GM21515 (cell line): ENCODE data around the gene PDE9A.

Source experiments
- ATAC-seq: cut with Tn5 transposase; IDR thresholded peaks from one replicate; pipeline ENCODE4 v1.9.1; 2021; ENCODE audit not compliant: unreplicated experiment

PDE9A gene

GRCh38 chr21:42670058-42670880 lies 16.8 kb downstream of the PDE9A start:
- ATAC-seq: no peak

- no peak for ATAC-seq
Observed at GRCh38 chr21:42670884-42671283, 17.5 kb downstream of the PDE9A start.

GRCh38 chr21:42671778-42672593 lies 18.6 kb downstream of the PDE9A start:
- no peak for ATAC-seq

GRCh38 chr21:42672699-42673458 lies 19.5 kb downstream of the PDE9A start:
- no peak for ATAC-seq

DNA sequence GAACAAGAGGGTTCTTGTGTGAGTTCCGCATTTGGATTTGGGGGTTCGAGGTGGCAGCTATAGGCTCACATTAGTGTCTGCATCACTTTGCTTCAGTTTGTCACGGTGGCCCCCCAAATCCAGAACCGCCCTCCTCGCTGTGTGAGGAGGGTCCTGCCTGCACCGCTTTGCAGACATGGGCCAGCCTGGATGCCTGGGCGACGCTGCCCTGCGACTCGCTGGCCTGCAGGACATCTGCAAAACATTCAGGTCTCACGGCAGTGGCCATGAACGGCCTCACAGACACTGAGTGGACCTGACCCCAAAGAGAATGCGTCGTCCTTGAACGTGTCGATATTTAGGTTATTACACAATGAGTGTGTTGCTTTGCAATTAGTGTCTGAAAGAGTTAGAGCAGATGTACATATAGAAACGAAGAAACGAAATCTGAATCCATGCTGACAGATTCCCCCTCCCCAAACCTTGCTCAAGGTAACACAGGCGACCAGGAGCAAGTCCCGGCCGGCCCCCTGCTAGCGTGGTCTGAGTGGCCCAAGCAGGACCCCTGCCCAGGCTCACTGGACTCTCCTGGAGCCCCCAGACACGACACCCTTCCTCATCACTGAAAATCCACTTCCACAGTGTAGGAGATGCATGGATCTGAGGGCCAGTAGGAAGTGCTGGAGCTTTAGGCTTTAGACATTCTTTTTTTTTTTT lies 20.4 kb downstream of the PDE9A start:
- ATAC-seq: no peak

GRCh38 chr21:42674351-42674940 lies 21.0 kb downstream of the PDE9A start:
- ATAC-seq: no peak

DNA sequence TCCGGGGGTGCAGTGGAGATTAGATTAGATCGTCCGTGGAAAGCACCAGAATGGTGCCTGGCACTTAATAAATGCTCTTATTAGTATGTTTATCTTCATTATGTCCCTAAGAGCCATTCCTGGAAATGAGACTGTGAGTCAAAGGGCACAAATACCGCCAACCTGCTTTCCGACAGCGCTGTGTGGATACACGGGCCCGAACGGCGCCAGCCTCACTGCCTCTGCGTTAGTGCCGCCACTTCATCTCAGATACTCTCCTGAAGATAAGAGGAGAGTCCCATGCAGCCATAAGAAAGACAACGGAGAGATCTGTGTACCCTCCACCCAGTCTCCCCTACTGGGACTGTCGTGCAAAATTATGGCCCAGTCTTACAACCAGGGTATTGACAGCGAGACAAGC lies 22.0 kb downstream of the PDE9A start:
- ATAC-seq: no peak

GRCh38 chr21:42676808-42677207 lies 23.4 kb downstream of the PDE9A start:
- ATAC-seq: no peak

GRCh38 chr21:42677339-42678321 lies 24.2 kb downstream of the PDE9A start:
- no peak for ATAC-seq

DNA sequence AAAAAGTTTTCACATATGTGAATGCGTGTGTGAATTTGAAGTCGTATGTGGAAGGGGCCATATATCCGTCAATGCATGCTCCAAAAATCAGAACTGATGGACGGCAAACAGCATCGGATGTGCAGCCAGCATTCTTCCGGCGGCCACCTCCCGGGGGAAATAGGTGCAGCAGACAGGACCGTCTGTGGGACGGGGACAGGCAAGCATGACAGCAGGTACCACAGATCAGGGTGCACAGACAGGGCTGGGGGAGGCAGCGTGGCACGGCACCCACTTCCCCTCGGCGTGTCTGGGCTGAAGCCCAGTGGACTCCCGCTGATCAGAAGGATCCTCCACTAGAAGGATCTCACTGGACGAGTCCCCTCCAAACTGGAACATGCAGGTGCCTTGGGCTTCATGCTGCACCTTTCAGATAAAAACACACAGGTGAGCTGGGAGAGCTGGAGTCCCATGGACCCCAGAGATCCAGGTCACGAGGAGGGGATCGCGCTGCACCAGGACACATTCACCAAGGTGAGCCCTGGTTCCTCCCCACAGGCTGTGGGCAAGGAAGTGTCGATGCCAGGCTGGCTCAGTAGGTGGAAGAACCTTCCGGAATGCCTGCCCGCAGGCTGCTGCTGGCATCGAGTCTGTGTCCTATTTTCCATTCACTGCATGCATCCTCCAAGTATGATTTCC lies 25.3 kb downstream of the PDE9A start:
- ATAC-seq: no peak

DNA sequence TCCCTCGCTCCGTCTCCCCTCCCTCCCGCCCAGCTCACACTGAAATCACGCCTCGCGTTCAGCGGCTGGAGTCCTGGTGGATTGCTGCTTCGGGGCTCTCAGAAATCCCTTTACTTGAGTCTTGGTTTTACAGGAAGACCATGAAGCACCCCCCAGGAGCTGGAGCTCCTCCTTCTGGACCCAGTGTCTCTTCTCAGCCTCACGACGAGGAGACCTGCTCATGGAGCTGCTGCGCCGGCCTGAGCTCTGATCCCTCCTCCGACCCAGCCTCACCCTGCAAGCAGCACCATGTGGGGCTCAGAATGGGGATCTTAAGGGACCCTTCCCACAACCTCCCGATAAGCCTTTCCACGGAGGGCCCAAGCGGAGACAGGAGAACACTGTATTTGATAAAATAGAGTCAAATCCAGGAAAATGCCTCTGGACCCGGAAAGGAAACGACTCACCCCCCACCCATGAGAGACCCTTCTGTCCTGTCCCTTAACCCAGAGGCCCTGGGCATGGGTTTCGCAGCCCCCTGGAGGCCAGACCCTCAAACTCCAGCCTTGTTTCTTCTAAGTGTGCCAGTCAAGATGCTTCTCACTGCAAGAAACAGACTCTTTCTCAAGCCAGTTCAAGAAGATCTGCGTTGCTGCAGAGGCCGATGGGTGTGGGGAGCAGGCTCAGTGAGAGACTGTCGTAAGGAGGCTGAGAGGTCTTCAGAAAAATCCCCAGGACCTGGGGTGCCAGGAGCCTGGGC lies 26.1 kb downstream of the PDE9A start:
- ATAC-seq: no peak

DNA sequence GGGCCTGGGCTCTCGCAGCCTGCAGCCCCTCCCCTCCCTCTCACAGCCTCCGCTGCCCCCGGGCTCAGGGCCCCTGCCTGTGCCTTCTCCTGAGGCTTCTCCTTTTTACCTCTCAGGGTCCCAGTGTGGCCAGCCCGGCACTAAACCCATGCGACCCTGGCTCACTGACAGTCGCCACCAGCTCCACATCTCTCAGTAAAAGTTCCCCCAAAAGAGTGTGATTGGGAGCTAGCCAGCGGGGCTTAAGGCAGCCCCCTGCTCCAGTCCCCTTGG lies 26.6 kb downstream of the PDE9A start:
- no peak for ATAC-seq

DNA sequence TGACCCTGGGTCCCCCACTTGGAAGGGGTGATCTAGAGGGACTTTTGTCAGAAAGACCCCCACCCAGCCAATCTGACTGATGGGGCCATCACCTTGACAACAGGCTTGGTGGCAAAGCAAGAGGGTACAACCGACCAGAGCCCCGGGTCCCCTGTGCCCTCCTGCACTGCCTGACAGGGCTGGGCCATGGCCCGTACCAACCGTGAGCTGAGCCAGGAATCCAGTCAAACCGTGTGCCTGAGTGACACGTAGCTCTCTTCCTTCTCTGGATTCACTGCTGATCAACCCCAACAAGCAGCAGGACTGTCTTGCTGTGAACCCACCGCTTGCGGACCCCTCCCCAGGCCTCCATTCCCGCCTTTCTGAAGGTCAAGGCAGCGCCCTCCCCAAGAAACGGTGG lies 27.0 kb downstream of the PDE9A start:
- no peak for ATAC-seq

DNA sequence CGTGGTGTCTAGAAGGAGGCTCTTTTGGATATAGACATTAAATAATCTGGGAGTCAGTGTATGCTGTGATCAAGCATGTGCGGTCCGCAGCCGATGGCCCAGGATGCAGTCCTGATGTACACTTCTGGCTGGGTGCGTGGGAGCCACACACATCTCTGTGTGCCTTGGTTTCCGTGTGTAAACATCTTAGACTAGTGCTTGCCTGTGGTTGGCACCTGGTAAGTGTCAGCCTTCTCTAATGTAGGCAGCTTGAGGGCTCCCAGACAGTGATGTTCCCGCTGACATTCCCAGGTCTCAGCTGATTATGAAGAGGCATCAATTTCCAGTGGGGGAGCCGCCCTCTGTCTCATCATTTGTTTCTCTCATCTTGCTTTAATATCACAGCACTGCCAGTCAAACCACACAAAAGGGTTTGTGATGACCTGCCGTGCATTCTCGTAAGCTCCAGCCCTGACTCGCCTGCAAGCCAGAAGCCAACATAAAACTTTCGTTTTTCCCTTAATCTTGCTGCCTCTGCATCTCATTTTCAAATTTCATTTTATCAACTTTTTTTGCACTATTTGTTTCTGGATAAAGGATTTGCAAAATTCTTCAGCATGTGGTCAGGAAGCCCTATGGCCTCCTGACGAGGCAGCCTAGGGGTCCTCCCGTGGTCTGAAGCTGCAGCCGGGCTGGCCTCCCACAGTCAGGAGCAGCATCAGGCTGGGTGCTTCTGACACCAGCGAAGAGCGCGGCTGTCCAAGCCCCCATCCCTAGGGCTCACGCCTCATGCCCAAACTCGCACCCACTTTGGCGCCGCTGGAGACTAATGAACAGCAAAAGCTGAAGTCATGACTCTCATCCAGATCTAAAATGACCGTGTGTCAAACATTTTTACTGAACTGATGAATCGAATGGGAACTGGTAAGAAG lies 28.1 kb downstream of the PDE9A start:
- ATAC-seq: no peak

- ATAC-seq: no peak
Observed at GRCh38 chr21:42682661-42683210, 29.3 kb downstream of the PDE9A start.

GRCh38 chr21:42683371-42684108 lies 30.1 kb downstream of the PDE9A start:
- ATAC-seq: no peak
